Loucy (cell line): ENCODE measurements around the gene MBD5.

ENCODE experiments used
- CTCF ChIP-seq: fragments of 200-600 bp; sonication (generic); conservative IDR thresholded peaks from 2 replicates; pipeline ENCODE4 v1.5.1; 2014; ENCODE audit warnings: mild to moderate bottlenecking, antibody characterized with exemption, low read length
- EZH2phosphoT487 ChIP-seq: fragments of 200-600 bp; IDR thresholded peaks from 2 replicates; pipeline ENCODE4 v1.6.1; 2018; ENCODE audit warnings: antibody characterized with exemption, mild to moderate bottlenecking, moderate library complexity, borderline replicate concordance

- no peak for TF ChIP-seq CTCF
- TF ChIP-seq EZH2phosphoT487, result no peak
Observed at GRCh38 chr2:148165975-148166374, 145.1 kb downstream of the MBD5 start.
